ENCODE results near the gene FILIP1L.

- TF ChIP-seq CTCF (conservative IDR thresholded peaks at IDR 0.05), result no peak; the same call in none of the 2 replicates
- TF ChIP-seq ZFX (IDR thresholded peaks at IDR 0.05), result no peak
Observed at GRCh38 chr3:100006570-100007271, 107.6 kb downstream of the FILIP1L start.
